ENCODE measurements around the gene FXYD7. TPM values are rescaled to one million over a fixed set of nuclear protein-coding genes. Genes with fewer than 3 reads are reported as not detected.
A peak's percentile ranks its signal among the peaks of the same experiment; 100 is the strongest.

Gene FXYD7
- total and polyA plus RNA-seq, 2 of the 13 experiments (the other 11 are each of a cell fraction or from before 2014, with no cell fraction given): 0.55 TPM; not detected in 1

DNA sequence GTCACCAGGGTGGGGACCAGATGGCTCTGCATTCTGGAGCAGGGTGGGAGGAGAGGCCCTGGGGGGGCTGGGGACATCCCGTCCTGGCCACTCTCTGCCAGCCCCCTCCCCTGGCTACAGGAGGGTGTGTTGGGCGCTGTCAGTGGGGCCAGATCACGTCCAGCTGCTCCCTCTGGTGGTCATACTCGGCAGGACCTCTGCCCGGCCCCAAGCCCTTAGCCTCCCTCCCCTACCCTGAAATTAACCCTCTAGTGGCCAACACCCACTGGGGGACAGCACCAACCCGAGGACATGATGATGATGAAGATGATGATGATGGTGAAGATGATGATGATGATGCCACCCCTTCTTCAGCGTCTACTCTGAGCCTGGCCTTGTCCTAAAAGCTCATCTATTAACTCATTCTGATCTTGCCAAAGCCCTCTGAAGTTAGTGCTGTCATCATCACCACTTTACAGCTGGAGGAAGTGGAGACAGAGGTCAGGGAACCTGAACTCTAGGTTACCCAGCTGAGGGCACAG is 7.6 kb upstream of the FXYD7 start (continued):
- TF ChIP-seq, protein P1, sequence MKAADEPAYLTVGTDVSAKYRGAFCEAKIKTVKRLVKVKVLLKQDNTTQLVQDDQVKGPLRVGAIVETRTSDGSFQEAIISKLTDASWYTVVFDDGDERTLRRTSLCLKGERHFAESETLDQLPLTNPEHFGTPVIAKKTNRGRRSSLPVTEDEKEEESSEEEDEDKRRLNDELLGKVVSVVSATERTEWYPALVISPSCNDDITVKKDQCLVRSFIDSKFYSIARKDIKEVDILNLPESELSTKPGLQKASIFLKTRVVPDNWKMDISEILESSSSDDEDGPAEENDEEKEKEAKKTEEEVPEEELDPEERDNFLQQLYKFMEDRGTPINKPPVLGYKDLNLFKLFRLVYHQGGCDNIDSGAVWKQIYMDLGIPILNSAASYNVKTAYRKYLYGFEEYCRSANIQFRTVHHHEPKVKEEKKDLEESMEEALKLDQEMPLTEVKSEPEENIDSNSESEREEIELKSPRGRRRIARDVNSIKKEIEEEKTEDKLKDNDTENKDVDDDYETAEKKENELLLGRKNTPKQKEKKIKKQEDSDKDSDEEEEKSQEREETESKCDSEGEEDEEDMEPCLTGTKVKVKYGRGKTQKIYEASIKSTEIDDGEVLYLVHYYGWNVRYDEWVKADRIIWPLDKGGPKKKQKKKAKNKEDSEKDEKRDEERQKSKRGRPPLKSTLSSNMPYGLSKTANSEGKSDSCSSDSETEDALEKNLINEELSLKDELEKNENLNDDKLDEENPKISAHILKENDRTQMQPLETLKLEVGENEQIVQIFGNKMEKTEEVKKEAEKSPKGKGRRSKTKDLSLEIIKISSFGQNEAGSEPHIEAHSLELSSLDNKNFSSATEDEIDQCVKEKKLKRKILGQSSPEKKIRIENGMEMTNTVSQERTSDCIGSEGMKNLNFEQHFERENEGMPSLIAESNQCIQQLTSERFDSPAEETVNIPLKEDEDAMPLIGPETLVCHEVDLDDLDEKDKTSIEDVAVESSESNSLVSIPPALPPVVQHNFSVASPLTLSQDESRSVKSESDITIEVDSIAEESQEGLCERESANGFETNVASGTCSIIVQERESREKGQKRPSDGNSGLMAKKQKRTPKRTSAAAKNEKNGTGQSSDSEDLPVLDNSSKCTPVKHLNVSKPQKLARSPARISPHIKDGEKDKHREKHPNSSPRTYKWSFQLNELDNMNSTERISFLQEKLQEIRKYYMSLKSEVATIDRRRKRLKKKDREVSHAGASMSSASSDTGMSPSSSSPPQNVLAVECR (CRISPR knock-in tag; IDR thresholded peaks at IDR 0.05; ENCODE audit: borderline replicate concordance): 0 out of 2 replicates have a peak, but pooled peaks have one; percentile 29
- TF ChIP-seq YY1 (IDR thresholded peaks at IDR 0.05; ENCODE audit: insufficient read depth, insufficient replicate concordance, low read depth, low read length): peak; percentile 43
- no peak for TF ChIP-seq ZFP41 (CRISPR knock-in tag; IDR thresholded peaks at IDR 0.05; ENCODE audit: borderline replicate concordance)
- no peak for TF ChIP-seq FOXA1 (IDR thresholded peaks at IDR 0.05)
- no peak for TF ChIP-seq FOXA1 (CRISPR knock-in tag; IDR thresholded peaks at IDR 0.05)
- TF ChIP-seq ZNF451 (CRISPR knock-in tag; IDR thresholded peaks at IDR 0.05): 0 out of 2 replicates have a peak, but pooled peaks have one; percentile 40
- TF ChIP-seq ARHGAP35 (CRISPR knock-in tag; IDR thresholded peaks at IDR 0.05; ENCODE audit: borderline replicate concordance): no peak
- TF ChIP-seq, protein P2, sequence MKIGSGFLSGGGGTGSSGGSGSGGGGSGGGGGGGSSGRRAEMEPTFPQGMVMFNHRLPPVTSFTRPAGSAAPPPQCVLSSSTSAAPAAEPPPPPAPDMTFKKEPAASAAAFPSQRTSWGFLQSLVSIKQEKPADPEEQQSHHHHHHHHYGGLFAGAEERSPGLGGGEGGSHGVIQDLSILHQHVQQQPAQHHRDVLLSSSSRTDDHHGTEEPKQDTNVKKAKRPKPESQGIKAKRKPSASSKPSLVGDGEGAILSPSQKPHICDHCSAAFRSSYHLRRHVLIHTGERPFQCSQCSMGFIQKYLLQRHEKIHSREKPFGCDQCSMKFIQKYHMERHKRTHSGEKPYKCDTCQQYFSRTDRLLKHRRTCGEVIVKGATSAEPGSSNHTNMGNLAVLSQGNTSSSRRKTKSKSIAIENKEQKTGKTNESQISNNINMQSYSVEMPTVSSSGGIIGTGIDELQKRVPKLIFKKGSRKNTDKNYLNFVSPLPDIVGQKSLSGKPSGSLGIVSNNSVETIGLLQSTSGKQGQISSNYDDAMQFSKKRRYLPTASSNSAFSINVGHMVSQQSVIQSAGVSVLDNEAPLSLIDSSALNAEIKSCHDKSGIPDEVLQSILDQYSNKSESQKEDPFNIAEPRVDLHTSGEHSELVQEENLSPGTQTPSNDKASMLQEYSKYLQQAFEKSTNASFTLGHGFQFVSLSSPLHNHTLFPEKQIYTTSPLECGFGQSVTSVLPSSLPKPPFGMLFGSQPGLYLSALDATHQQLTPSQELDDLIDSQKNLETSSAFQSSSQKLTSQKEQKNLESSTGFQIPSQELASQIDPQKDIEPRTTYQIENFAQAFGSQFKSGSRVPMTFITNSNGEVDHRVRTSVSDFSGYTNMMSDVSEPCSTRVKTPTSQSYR (CRISPR knock-in tag; IDR thresholded peaks at IDR 0.05; ENCODE audit: borderline replicate concordance): 0 out of 2 replicates have a peak, but pooled peaks have one; percentile 10
- peak; percentile 60 for TF ChIP-seq CCAR2 (optimal IDR thresholded peaks at IDR 0.05; ENCODE audit: low read depth, low read length)
- peak; percentile 25 for TF ChIP-seq IKZF4 (CRISPR knock-in tag; IDR thresholded peaks at IDR 0.05; ENCODE audit: borderline replicate concordance, low read depth, not compliant biosample characterization)
- 0 out of 2 replicates have a peak, but pooled peaks have one; percentile 39 for TF ChIP-seq AHR (CRISPR knock-in tag; IDR thresholded peaks at IDR 0.05)
- TF ChIP-seq, protein P3, sequence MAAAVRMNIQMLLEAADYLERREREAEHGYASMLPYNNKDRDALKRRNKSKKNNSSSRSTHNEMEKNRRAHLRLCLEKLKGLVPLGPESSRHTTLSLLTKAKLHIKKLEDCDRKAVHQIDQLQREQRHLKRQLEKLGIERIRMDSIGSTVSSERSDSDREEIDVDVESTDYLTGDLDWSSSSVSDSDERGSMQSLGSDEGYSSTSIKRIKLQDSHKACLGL (CRISPR knock-in tag; IDR thresholded peaks at IDR 0.05): 0 out of 2 replicates have a peak, but pooled peaks have one; percentile 26
- 0 out of 2 replicates have a peak, but pooled peaks have one; percentile 42 for TF ChIP-seq ZNF792 (CRISPR knock-in tag; IDR thresholded peaks at IDR 0.05)
- TF ChIP-seq ARID2 (CRISPR knock-in tag; IDR thresholded peaks at IDR 0.05; ENCODE audit: borderline replicate concordance): no peak
- TF ChIP-seq ZFP1 (CRISPR knock-in tag; IDR thresholded peaks at IDR 0.05): peak; percentile 47; the same call in 1 of the 2 replicates
- TF ChIP-seq RCOR2 (CRISPR knock-in tag; IDR thresholded peaks at IDR 0.05): 0 out of 2 replicates have a peak, but pooled peaks have one; percentile 27
- no peak for TF ChIP-seq GATA4 (IDR thresholded peaks at IDR 0.05; ENCODE audit: borderline replicate concordance, low read depth)
- TF ChIP-seq HDAC1 (CRISPR knock-in tag; IDR thresholded peaks at IDR 0.05): peak; percentile 77
- TF ChIP-seq HDAC2 (CRISPR knock-in tag; IDR thresholded peaks at IDR 0.05): peak; percentile 75
- peak; percentile 35; the same call in 1 of the 2 replicates for TF ChIP-seq NR2F2 (IDR thresholded peaks at IDR 0.05; ENCODE audit: borderline replicate concordance, low read depth)
- TF ChIP-seq POLR2AphosphoS5 (IDR thresholded peaks at IDR 0.05; ENCODE audit: low read depth, low read length): no peak
- TF ChIP-seq KLF11 (CRISPR knock-in tag; IDR thresholded peaks at IDR 0.05): no peak
- TF ChIP-seq PPARG (CRISPR knock-in tag; conservative IDR thresholded peaks at IDR 0.05): peak; percentile 49; the same call in 1 of the 2 replicates
- 0 out of 2 replicates have a peak, but pooled peaks have one; percentile 21 for TF ChIP-seq KDM6A (CRISPR knock-in tag; IDR thresholded peaks at IDR 0.05; ENCODE audit: low read depth)
- TF ChIP-seq ZKSCAN8 (CRISPR knock-in tag; IDR thresholded peaks at IDR 0.05; ENCODE audit: borderline replicate concordance): peak; percentile 47; the same call in 1 of the 2 replicates

Data from HepG2 (cell line).